Measurements from ENCODE around the gene SPACA9.

Gene SPACA9

DNA sequence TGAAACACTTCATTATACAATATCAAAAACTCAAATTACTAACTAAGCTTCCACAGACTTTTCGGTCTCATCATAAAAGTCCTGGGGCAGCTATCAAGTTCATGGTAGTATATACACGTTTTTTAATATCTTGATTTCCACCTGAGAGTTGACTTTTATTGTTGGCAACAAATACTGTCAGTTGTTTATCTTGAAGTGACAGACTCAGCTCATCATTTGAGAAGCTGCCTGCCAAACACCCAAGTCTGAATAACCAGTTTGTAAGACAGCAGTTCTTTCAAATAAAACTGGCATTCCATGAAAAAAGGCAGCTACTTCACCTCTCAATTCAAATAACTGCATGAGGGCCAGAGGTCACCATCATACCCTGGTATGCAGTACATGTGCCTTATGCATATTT is 30.6 kb downstream of the SPACA9 start:
- H3K4ac ChIP-seq (ENCODE audit: low read depth in 1 of 2, low read length in 2 of 2): no peak overlapping the region
- no peak overlapping the region for H2AK5ac ChIP-seq (ENCODE audit: low read length, severe bottlenecking)
- no peak overlapping the region for H2BK120ac ChIP-seq (ENCODE audit: low read depth, low read length)
- H3K79me1 ChIP-seq (replicated peaks; ENCODE audit: low read length, poor library complexity, severe bottlenecking): no peaks in the 10 kb centered on the region
- no peak overlapping the region for H2AFZ ChIP-seq (ENCODE audit: low read depth, low read length)
- DNase-seq: no peak
- H3K9me3 ChIP-seq (ENCODE audit: control insufficient read depth, low read length): no peaks in the 10 kb centered on the region
- no peak overlapping the region for H4K91ac ChIP-seq (ENCODE audit: low read length)
- 93% methylated on average over 2 of the region's 2 CpGs for WGBS
- H3K4me2 ChIP-seq (ENCODE audit: low read length, poor library complexity, severe bottlenecking): no peak overlapping the region
- no peak overlapping the region for H3K27ac ChIP-seq (ENCODE audit: low read length, poor library complexity, severe bottlenecking)
- H3K27me3 ChIP-seq (ENCODE audit: control insufficient read depth in 1 of 2, insufficient read depth in 1 of 2, low read length in 2 of 2): no peaks in the 10 kb centered on the region
- no peak overlapping the region for H2BK15ac ChIP-seq (ENCODE audit: low read depth, poor library complexity, severe bottlenecking)
- H3K36me3 ChIP-seq (ENCODE audit: control insufficient read depth in 1 of 2, insufficient read depth in 2 of 2, low read depth in 1 of 2, low read length in 2 of 2): peaks cover 41 to 88% of the 10 kb centered on the region in 2 experiments
- no peak overlapping the region for H2BK5ac ChIP-seq (ENCODE audit: low read depth, low read length, poor library complexity, severe bottlenecking)
- H3K18ac ChIP-seq (ENCODE audit: low read depth in 1 of 2, low read length in 2 of 2): no peak overlapping the region
- no peak overlapping the region for H3K4me3 ChIP-seq (ENCODE audit: insufficient read depth in 1 of 2, low read depth in 1 of 2, low read length in 2 of 2)
- no peak overlapping the region for H3K23ac ChIP-seq (ENCODE audit: low read length in 2 of 2)
- no peak overlapping the region for H3K14ac ChIP-seq (ENCODE audit: low read length in 2 of 2)
- no peak overlapping the region for H4K8ac ChIP-seq (ENCODE audit: low read length)
- H3K4me1 ChIP-seq (ENCODE audit: control insufficient read depth, insufficient read depth, low read depth, low read length): peaks cover 2% of the 10 kb centered on the region
- H3K9ac ChIP-seq (ENCODE audit: low read length): no peak overlapping the region
- H2BK12ac ChIP-seq (ENCODE audit: low read length in 2 of 2): no peak overlapping the region

GRCh38 chr9:132910376-132910775 is 31.7 kb downstream of the SPACA9 start:
- Histone ChIP-seq H2BK15ac (ENCODE audit: low read depth, poor library complexity, severe bottlenecking) (no peak overlapping the region), H2BK5ac (ENCODE audit: low read depth, low read length, poor library complexity, severe bottlenecking) (no peak overlapping the region), H4K91ac (ENCODE audit: low read length) (no peak overlapping the region), H3K14ac (ENCODE audit: low read length in 2 of 2) (no peak overlapping the region), H3K23ac (ENCODE audit: low read length in 2 of 2) (no peak overlapping the region), H3K4ac (ENCODE audit: low read depth in 1 of 2, low read length in 2 of 2) (no peak overlapping the region), H3K79me1 (replicated peaks; ENCODE audit: low read length, poor library complexity, severe bottlenecking) (no peaks in the 10 kb centered on the region), H2AFZ (ENCODE audit: low read depth, low read length) (no peak overlapping the region), H4K8ac (ENCODE audit: low read length) (no peak overlapping the region), H3K36me3 (ENCODE audit: control insufficient read depth in 1 of 2, insufficient read depth in 2 of 2, low read depth in 1 of 2, low read length in 2 of 2) (peaks cover 42 to 88% of the 10 kb centered on the region in 2 experiments), H3K4me2 (ENCODE audit: low read length, poor library complexity, severe bottlenecking) (no peak overlapping the region), H2BK12ac (ENCODE audit: low read length in 2 of 2) (no peak overlapping the region), H3K4me3 (ENCODE audit: insufficient read depth in 1 of 2, low read depth in 1 of 2, low read length in 2 of 2) (no peak overlapping the region), H3K27me3 (ENCODE audit: control insufficient read depth in 1 of 2, insufficient read depth in 1 of 2, low read length in 2 of 2) (no peaks in the 10 kb centered on the region), H2BK120ac (ENCODE audit: low read depth, low read length) (no peak overlapping the region), H3K27ac (ENCODE audit: low read length, poor library complexity, severe bottlenecking) (no peak overlapping the region), H3K9me3 (ENCODE audit: control insufficient read depth, low read length) (no peaks in the 10 kb centered on the region), H3K4me1 (ENCODE audit: control insufficient read depth, insufficient read depth, low read depth, low read length) (no peaks in the 10 kb centered on the region), H2AK5ac (ENCODE audit: low read length, severe bottlenecking) (no peak overlapping the region), H3K9ac (ENCODE audit: low read length) (no peak overlapping the region), H3K18ac (ENCODE audit: low read depth in 1 of 2, low read length in 2 of 2) (no peak overlapping the region)
- 95% methylated on average over 5 of the region's 6 CpGs for WGBS
- DNase-seq: no peak

- no peak overlapping the region for H3K18ac ChIP-seq (ENCODE audit: low read depth in 1 of 2, low read length in 2 of 2)
- no peaks in the 10 kb centered on the region for H3K9me3 ChIP-seq (ENCODE audit: control insufficient read depth, low read length)
- H3K23ac ChIP-seq (ENCODE audit: low read length in 2 of 2): no peak overlapping the region
- peaks cover 3% of the 10 kb centered on the region for H3K79me1 ChIP-seq (replicated peaks; ENCODE audit: low read length, poor library complexity, severe bottlenecking)
- no peaks in the 10 kb centered on the region for H3K27me3 ChIP-seq (ENCODE audit: control insufficient read depth in 1 of 2, insufficient read depth in 1 of 2, low read length in 2 of 2)
- H3K36me3 ChIP-seq (ENCODE audit: control insufficient read depth in 1 of 2, insufficient read depth in 2 of 2, low read depth in 1 of 2, low read length in 2 of 2): peaks cover 37 to 88% of the 10 kb centered on the region in 2 experiments
- no peak overlapping the region for H4K91ac ChIP-seq (ENCODE audit: low read length)
- H4K8ac ChIP-seq (ENCODE audit: low read length): no peak overlapping the region
- no peak overlapping the region for H2AFZ ChIP-seq (ENCODE audit: low read depth, low read length)
- H3K27ac ChIP-seq (ENCODE audit: low read length, poor library complexity, severe bottlenecking): no peak overlapping the region
- no peak for DNase-seq
- H2BK120ac ChIP-seq (ENCODE audit: low read depth, low read length): no peak overlapping the region
- H2BK15ac ChIP-seq (ENCODE audit: low read depth, poor library complexity, severe bottlenecking): no peak overlapping the region
- no peak overlapping the region for H2BK5ac ChIP-seq (ENCODE audit: low read depth, low read length, poor library complexity, severe bottlenecking)
- H2AK5ac ChIP-seq (ENCODE audit: low read length, severe bottlenecking): no peak overlapping the region
- H3K14ac ChIP-seq (ENCODE audit: low read length in 2 of 2): no peak overlapping the region
- H3K4me3 ChIP-seq (ENCODE audit: insufficient read depth in 1 of 2, low read depth in 1 of 2, low read length in 2 of 2): no peak overlapping the region
- no peaks in the 10 kb centered on the region for H3K4me1 ChIP-seq (ENCODE audit: control insufficient read depth, insufficient read depth, low read depth, low read length)
- H3K9ac ChIP-seq (ENCODE audit: low read length): no peak overlapping the region
- H2BK12ac ChIP-seq (ENCODE audit: low read length in 2 of 2): no peak overlapping the region
- no peak overlapping the region for H3K4me2 ChIP-seq (ENCODE audit: low read length, poor library complexity, severe bottlenecking)
- 100% methylated on average over 4 of the region's 4 CpGs for WGBS
- no peak overlapping the region for H3K4ac ChIP-seq (ENCODE audit: low read depth in 1 of 2, low read length in 2 of 2)
Measured at GRCh38 chr9:132912131-132912530, 33.4 kb downstream of the SPACA9 start.

DNA sequence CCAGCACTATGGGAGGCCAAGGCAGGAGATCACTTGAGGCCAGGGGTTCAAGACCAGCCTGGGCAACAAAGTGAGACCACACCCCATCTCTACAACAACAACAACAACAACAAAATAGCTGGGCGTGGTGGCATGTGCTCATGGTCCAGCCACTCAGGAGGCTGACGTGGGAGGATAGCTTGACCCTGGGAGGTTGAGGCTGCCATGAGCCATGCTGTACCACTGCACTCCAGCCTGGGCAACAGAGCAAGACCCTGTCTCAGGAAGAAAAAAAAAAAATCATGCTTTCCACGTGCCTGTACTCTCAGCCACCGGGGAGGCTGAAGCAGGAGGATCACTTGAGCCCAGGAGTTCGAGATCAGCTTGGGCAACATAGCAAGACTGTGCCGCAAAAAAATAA is 36.2 kb downstream of the SPACA9 start:
- H3K23ac ChIP-seq (ENCODE audit: low read length in 2 of 2): no peak overlapping the region
- no peak overlapping the region for H4K91ac ChIP-seq (ENCODE audit: low read length)
- no peak overlapping the region for H2BK120ac ChIP-seq (ENCODE audit: low read depth, low read length)

More for the DNA sequence above, 36.2 kb downstream of the SPACA9 start:
- H3K79me1 ChIP-seq (replicated peaks; ENCODE audit: low read length, poor library complexity, severe bottlenecking): peaks cover 3% of the 10 kb centered on the region
- 94% methylated on average over 5 of the region's 6 CpGs for WGBS
- H4K8ac ChIP-seq (ENCODE audit: low read length): no peak overlapping the region
- H2AK5ac ChIP-seq (ENCODE audit: low read length, severe bottlenecking): no peak overlapping the region
- H3K27ac ChIP-seq (ENCODE audit: low read length, poor library complexity, severe bottlenecking): no peak overlapping the region
- no peak overlapping the region for H2BK15ac ChIP-seq (ENCODE audit: low read depth, poor library complexity, severe bottlenecking)
- H3K14ac ChIP-seq (ENCODE audit: low read length in 2 of 2): no peak overlapping the region
- no peak overlapping the region for H3K4me3 ChIP-seq (ENCODE audit: insufficient read depth in 1 of 2, low read depth in 1 of 2, low read length in 2 of 2)
- H2BK5ac ChIP-seq (ENCODE audit: low read depth, low read length, poor library complexity, severe bottlenecking): no peak overlapping the region
- no peak overlapping the region for H2BK12ac ChIP-seq (ENCODE audit: low read length in 2 of 2)
- H3K9ac ChIP-seq (ENCODE audit: low read length): no peak overlapping the region
- H3K36me3 ChIP-seq (ENCODE audit: control insufficient read depth in 1 of 2, insufficient read depth in 2 of 2, low read depth in 1 of 2, low read length in 2 of 2): peaks cover 26 to 92% of the 10 kb centered on the region in 2 experiments
- H3K27me3 ChIP-seq (ENCODE audit: control insufficient read depth in 1 of 2, insufficient read depth in 1 of 2, low read length in 2 of 2): no peaks in the 10 kb centered on the region
- no peaks in the 10 kb centered on the region for H3K4me1 ChIP-seq (ENCODE audit: control insufficient read depth, insufficient read depth, low read depth, low read length)
- H3K4ac ChIP-seq (ENCODE audit: low read depth in 1 of 2, low read length in 2 of 2): no peak overlapping the region
- DNase-seq: no peak
- H3K9me3 ChIP-seq (ENCODE audit: control insufficient read depth, low read length): no peaks in the 10 kb centered on the region
- no peak overlapping the region for H3K4me2 ChIP-seq (ENCODE audit: low read length, poor library complexity, severe bottlenecking)
- no peak overlapping the region for H3K18ac ChIP-seq (ENCODE audit: low read depth in 1 of 2, low read length in 2 of 2)
- H2AFZ ChIP-seq (ENCODE audit: low read depth, low read length): no peak overlapping the region

All from mesenchymal stem cell (in vitro differentiated cells and primary cell).